Endothelial cell (in vitro differentiated cells): ENCODE measurements around the gene MPL. TPM values are rescaled to one million over a fixed set of nuclear protein-coding genes. Genes with fewer than 3 reads are reported as not detected.

Source experiments
- DNase-seq: peaks from one replicate; pipeline ENCODE4 v3.0.0; 2021; ENCODE audit warnings: low spot score
- H3K27ac Mint-ChIP-seq: one replicate; pipeline ENCODE4 v1.8.0; 2021; ENCODE audit warnings: mixed read lengths, inconsistent platforms; ENCODE audit not compliant: unreplicated experiment
- H3K27me3 Mint-ChIP-seq: one replicate; pipeline ENCODE4 v1.8.0; 2021; ENCODE audit warnings: mild to moderate bottlenecking, moderate library complexity, mixed read lengths, inconsistent platforms; ENCODE audit not compliant: unreplicated experiment
- H3K36me3 Mint-ChIP-seq: one replicate; pipeline ENCODE4 v1.8.0; 2021; ENCODE audit warnings: mild to moderate bottlenecking, low read depth, mixed read lengths, inconsistent platforms; ENCODE audit not compliant: unreplicated experiment
- H3K4me1 Mint-ChIP-seq: one replicate; pipeline ENCODE4 v1.8.0; 2021; ENCODE audit warnings: mild to moderate bottlenecking, mixed read lengths, inconsistent platforms; ENCODE audit not compliant: unreplicated experiment
- H3K4me3 Mint-ChIP-seq: one replicate; pipeline ENCODE4 v1.8.0; 2021; ENCODE audit warnings: mild to moderate bottlenecking, mixed read lengths, inconsistent platforms; ENCODE audit not compliant: unreplicated experiment
- H3K9me3 Mint-ChIP-seq: one replicate; pipeline ENCODE4 v1.8.0; 2021; ENCODE audit warnings: mixed read lengths, inconsistent platforms; ENCODE audit not compliant: unreplicated experiment
- CTCF ChIP-seq: fragments of 200-600 bp; sonication (generic); IDR thresholded peaks from one replicate; pipeline ENCODE4 v1.5.0; 2021; ENCODE audit warnings: antibody characterized with exemption; ENCODE audit not compliant: unreplicated experiment
- total RNA-seq: library from RNA; stranded (reverse); fragmentation: NEBNext Ultra II Directional; extraction: Animal tissue kit (Norgen Biotek cat#: 25700); gene quantifications from one replicate; pipeline ENCODE4 v1.2.1, GENCODE V29; 2021; ENCODE audit not compliant: unreplicated experiment

MPL gene
- total RNA-seq, 1 donor from 2014 or later, result 6.2 TPM

- Mint-ChIP-seq H3K9me3 (no peaks in the 10 kb centered on the region), H3K4me1 (peaks cover 39% of the 10 kb centered on the region), H3K27ac (no peak overlapping the region), H3K27me3 (peaks cover 7% of the 10 kb centered on the region), H3K36me3 (peaks cover 30% of the 10 kb centered on the region), H3K4me3 (no peak overlapping the region)
- DNase-seq, result no peak
- TF ChIP-seq CTCF, result no peak
Observed at GRCh38 chr1:43360616-43361015, 23.0 kb downstream of the MPL start.

- no peak for DNase-seq
- Mint-ChIP-seq H3K9me3 (no peaks in the 10 kb centered on the region), H3K4me1 (peaks cover 46% of the 10 kb centered on the region), H3K4me3 (no peak overlapping the region), H3K27me3 (peaks cover 6% of the 10 kb centered on the region), H3K36me3 (peaks cover 34% of the 10 kb centered on the region), H3K27ac (no peak overlapping the region)
- no peak for TF ChIP-seq CTCF
Observed at GRCh38 chr1:43363283-43363934, 25.8 kb downstream of the MPL start.

GRCh38 chr1:43363935-43364525, 26.4 kb downstream of the MPL start:
- H3K27me3 Mint-ChIP-seq, result peaks cover 9% of the 10 kb centered on the region
- no peak for DNase-seq
- H3K36me3 Mint-ChIP-seq, result peaks cover 39% of the 10 kb centered on the region
- H3K4me1 Mint-ChIP-seq, result peaks cover 52% of the 10 kb centered on the region
- no peak overlapping the region for H3K27ac Mint-ChIP-seq
- peak overlapping the region; percentile 60 for H3K4me3 Mint-ChIP-seq
- TF ChIP-seq CTCF, result no peak
- no peaks in the 10 kb centered on the region for H3K9me3 Mint-ChIP-seq

- peak overlapping the region; percentile 80 for H3K4me3 Mint-ChIP-seq
- H3K27ac Mint-ChIP-seq, result no peak overlapping the region
- H3K9me3 Mint-ChIP-seq, result no peaks in the 10 kb centered on the region
- peaks cover 47% of the 10 kb centered on the region for H3K4me1 Mint-ChIP-seq
- TF ChIP-seq CTCF, result no peak
- peaks cover 9% of the 10 kb centered on the region for H3K27me3 Mint-ChIP-seq
- peaks cover 39% of the 10 kb centered on the region for H3K36me3 Mint-ChIP-seq
- no peak for DNase-seq
Observed at GRCh38 chr1:43365678-43366077, 28.1 kb downstream of the MPL start.

GRCh38 chr1:43366179-43366578, 28.6 kb downstream of the MPL start:
- Mint-ChIP-seq H3K9me3 (no peaks in the 10 kb centered on the region), H3K36me3 (peaks cover 36% of the 10 kb centered on the region), H3K27ac (no peak overlapping the region), H3K27me3 (peaks cover 9% of the 10 kb centered on the region), H3K4me3 (peak overlapping the region; percentile 80), H3K4me1 (peaks cover 45% of the 10 kb centered on the region)
- no peak for TF ChIP-seq CTCF
- DNase-seq, result peak; percentile 10
